IMR-90 (cell line): ENCODE measurements around the gene PCSK5. TPM values are rescaled to one million over a fixed set of nuclear protein-coding genes. Genes with fewer than 3 reads are reported as not detected.

Source experiments
- ATAC-seq: fragments of 200-7000 bp; cut with Tn5 transposase; 2 replicates; pipeline ENCODE4 v1.9.1; 2020; ENCODE audit warnings: low read depth, mild to moderate bottlenecking, moderate library complexity
- BruUV-seq: library from RNA; stranded (reverse); fragments of 400-500 nt; replicated peaks from 2 replicates; lab custom pipeline; 2021; lab: Mats Ljungman, UMichigan
- CTCF ChIA-PET: fragments of 300-600 bp; formaldehyde crosslinking; extraction: SDS; loops from one replicate; lab custom pipeline; 2021; ENCODE audit warnings: antibody characterized with exemption; lab: Yijun Ruan, JAX
- POLR2A ChIA-PET: fragments of 300-600 bp; sonication (Branson Sonifier 250); formaldehyde crosslinking; loops from one replicate; lab custom pipeline; 2022; ENCODE audit warnings: antibody characterized with exemption; ENCODE audit not compliant: unreplicated experiment; lab: Charles Lee
- DNase-seq: peaks from one replicate; pipeline ENCODE4 v3.0.0; 2013
- H2AFZ ChIP-seq: replicated peaks from 2 replicates; pipeline ENCODE3; 2013; ENCODE audit warnings: low read length, mild to moderate bottlenecking; ENCODE audit not compliant: poor library complexity
- H2AK5ac ChIP-seq: 2 replicates; pipeline ENCODE4 v1.6.1; 2013; ENCODE audit warnings: low read depth, low read length, inconsistent platforms
- H2AK9ac ChIP-seq: replicated peaks from 2 replicates; pipeline ENCODE3; 2013; ENCODE audit warnings: mild to moderate bottlenecking, low read depth, low read length, moderate library complexity; ENCODE audit not compliant: poor library complexity
- H2BK120ac ChIP-seq: 2 replicates; pipeline ENCODE4 v1.6.1; 2013; ENCODE audit warnings: low read depth, low read length, inconsistent platforms
- H2BK15ac ChIP-seq: 3 replicates; pipeline ENCODE4 v1.6.1; 2013; ENCODE audit warnings: low read depth, low read length, inconsistent platforms
- H2BK20ac ChIP-seq: 2 replicates; pipeline ENCODE4 v1.6.1; 2013; ENCODE audit warnings: low read depth, mild to moderate bottlenecking, inconsistent platforms, low read length, moderate library complexity
- H2BK5ac ChIP-seq: 2 replicates; pipeline ENCODE4 v1.6.1; 2013; ENCODE audit warnings: mild to moderate bottlenecking, low read depth, low read length, inconsistent platforms; ENCODE audit not compliant: poor library complexity, severe bottlenecking
- H3K14ac ChIP-seq: replicated peaks from 2 replicates; pipeline ENCODE4 v1.6.1; 2013; ENCODE audit warnings: low read depth, low read length, inconsistent platforms
- H3K18ac ChIP-seq: 2 replicates; pipeline ENCODE4 v1.6.1; 2013; ENCODE audit warnings: low read depth, low read length, control low read depth
- H3K23ac ChIP-seq: 2 replicates; pipeline ENCODE4 v1.6.1; 2013; ENCODE audit warnings: low read depth, low read length, inconsistent platforms
- H3K27ac ChIP-seq: 2 replicates; pipeline ENCODE4 v1.5.1; 2013; ENCODE audit warnings: mild to moderate bottlenecking, control low read depth, low read length; ENCODE audit not compliant: insufficient read depth
- H3K27me3 ChIP-seq: 2 replicates; pipeline ENCODE4 v1.6.1; 2013; ENCODE audit warnings: low read length; ENCODE audit not compliant: control insufficient read depth, insufficient read depth
- H3K36me3 ChIP-seq: 2 replicates; pipeline ENCODE4 v1.6.1; 2013; ENCODE audit warnings: low read length, mixed read lengths; ENCODE audit not compliant: control insufficient read depth, insufficient read depth
- H3K4ac ChIP-seq: 2 replicates; pipeline ENCODE4 v1.6.1; 2013; ENCODE audit warnings: low read depth, low read length, inconsistent platforms
- H3K4me1 ChIP-seq: 2 replicates; pipeline ENCODE4 v1.6.1; 2013; ENCODE audit warnings: low read length, mixed read lengths; ENCODE audit not compliant: control insufficient read depth, insufficient read depth
- H3K4me2 ChIP-seq: 2 replicates; pipeline ENCODE4 v1.6.1; 2013; ENCODE audit warnings: low read depth, mild to moderate bottlenecking, control low read depth, low read length, moderate library complexity
- H3K4me3 ChIP-seq: 2 replicates; pipeline ENCODE4 v1.5.1; 2013; ENCODE audit warnings: low read depth, mild to moderate bottlenecking, control low read depth, low read length, moderate library complexity; ENCODE audit not compliant: insufficient read depth
- H3K56ac ChIP-seq: 2 replicates; pipeline ENCODE4 v1.6.1; 2013; ENCODE audit warnings: low read length, inconsistent platforms; ENCODE audit not compliant: insufficient read depth; ENCODE audit errors: extremely low read depth
- H3K79me1 ChIP-seq, 2 experiments: 2 replicates each; pipeline ENCODE4 v1.6.1; 2013; ENCODE audit warnings: low read length in 2 of 2, inconsistent platforms in 1 of 2, low read depth in 1 of 2
- H3K9ac ChIP-seq: 2 replicates; pipeline ENCODE4 v1.6.1; 2013; ENCODE audit warnings: low read depth, low read length, control low read depth
- H3K9me1 ChIP-seq: 2 replicates; pipeline ENCODE4 v1.6.1; 2013; ENCODE audit warnings: low read length, inconsistent platforms; ENCODE audit not compliant: insufficient read depth
- H3K9me3 ChIP-seq: 2 replicates; pipeline ENCODE4 v1.6.1; 2013; ENCODE audit warnings: low read length; ENCODE audit not compliant: control insufficient read depth, insufficient read depth
- H4K20me1 ChIP-seq: 2 replicates; pipeline ENCODE4 v1.6.1; 2013; ENCODE audit warnings: low read length, inconsistent platforms; ENCODE audit not compliant: insufficient read depth
- H4K5ac ChIP-seq: 2 replicates; pipeline ENCODE4 v1.6.1; 2013; ENCODE audit warnings: mild to moderate bottlenecking, low read depth, low read length, control low read depth
- H4K8ac ChIP-seq, 2 experiments: 2 replicates each; pipeline ENCODE4 v1.6.1; 2013; ENCODE audit warnings: low read depth in 2 of 2, low read length in 2 of 2, control low read depth in 1 of 2, inconsistent platforms in 1 of 2
- H4K91ac ChIP-seq: 2 replicates; pipeline ENCODE4 v1.6.1; 2013; ENCODE audit warnings: low read depth, low read length, inconsistent platforms; ENCODE audit not compliant: insufficient read depth
- CHD1 ChIP-seq: IDR thresholded peaks from 2 replicates; pipeline ENCODE4 v1.6.1; 2012; ENCODE audit warnings: low read depth, low read length, improper control_type of control experiment
- FOS ChIP-seq: fragments of 150-350 bp; IDR thresholded peaks from 2 replicates; pipeline ENCODE4 v1.6.1; 2016; ENCODE audit warnings: low read depth, low read length
- MAFK ChIP-seq: IDR thresholded peaks from 2 replicates; pipeline ENCODE4 v1.6.1; 2012; ENCODE audit warnings: low read depth, low read length, improper control_type of control experiment
- MAZ ChIP-seq: IDR thresholded peaks from 2 replicates; pipeline ENCODE4 v1.6.1; 2012; ENCODE audit warnings: low read depth, mild to moderate bottlenecking, low read length, improper control_type of control experiment, moderate library complexity, borderline replicate concordance
- NFE2L2 ChIP-seq: fragments of 150-350 bp; IDR thresholded peaks from 2 replicates; pipeline ENCODE4 v1.6.1; 2016; ENCODE audit warnings: low read depth, mild to moderate bottlenecking, low read length
- RFX5 ChIP-seq: IDR thresholded peaks from 2 replicates; pipeline ENCODE4 v1.8.0; 2012; ENCODE audit warnings: low read depth, mild to moderate bottlenecking, low read length, moderate library complexity
- WGBS, 2 experiments: methylation state at CpG; one replicate each; pipeline versions ENCODE4 v1.1.5 to v1.1.7; 2013; ENCODE audit warnings: missing lambda C conversion rate in 2 of 2; ENCODE audit not compliant: insufficient read length in 1 of 2; ENCODE audit errors: extremely low coverage in 2 of 2; 5-methylcytosine and 5-hydroxymethylcytosine counted together
- dilution Hi-C: fragments of 300-500 bp; cut with HindIII; formaldehyde crosslinking; loops from one replicate; pipeline ENCODE4 v1.14.3; 2018; ENCODE audit warnings: low sequenced_read_pairs; ENCODE audit not compliant: unreplicated experiment
- in situ Hi-C: fragments of 300-500 bp; cut with MboI; formaldehyde crosslinking; loops from 3 replicates; pipeline ENCODE4 v1.14.3; 2019; ENCODE audit warnings: low sequenced_read_pairs, inconsistent platforms, mixed read lengths
- intact Hi-C: fragments of 100-400 bp; cut with micrococcal nuclease; formaldehyde crosslinking; loops from 2 replicates; pipeline ENCODE4 v1.10.0; 2022
- polyA plus RNA-seq, 3 experiments: library from polyadenylated mRNA; depleted of rRNA; stranded (reverse); fragments of >200 nt; gene quantifications; 2 replicates each; pipeline ENCODE4 v1.2.3, GENCODE V29; 2012; ENCODE audit warnings: low replicate concordance in 1 of 3
- total RNA-seq: library from RNA; depleted of rRNA; stranded (reverse); fragments of >200 nt; gene quantifications from 2 replicates; pipeline ENCODE4 v1.2.3, GENCODE V29; 2012

PCSK5 gene
- total and polyA plus RNA-seq, 2 of the 4 experiments (the other 2 are of a cell fraction) = 1.5 to 3.0 TPM

DNA sequence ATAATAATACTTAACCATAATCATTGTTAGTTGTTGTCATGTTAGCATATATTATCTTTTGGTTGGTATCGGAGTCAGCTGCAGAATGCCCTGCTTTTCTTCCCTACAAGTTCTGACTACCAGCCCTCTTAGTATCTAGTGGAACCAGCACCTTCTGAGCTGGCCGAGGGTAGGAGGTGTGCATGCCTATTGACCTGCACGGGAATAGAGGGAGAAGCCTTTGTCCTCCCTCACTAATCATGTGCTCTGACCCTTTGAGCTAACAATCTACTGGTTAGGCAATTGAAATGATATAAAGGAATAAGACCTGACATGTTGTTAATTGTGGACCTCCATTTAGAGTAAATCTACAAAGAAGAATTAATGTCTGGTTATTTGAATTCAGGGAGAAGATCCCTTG, 4.1 kb downstream of the PCSK5 start (continued):
- no peak for TF ChIP-seq NFE2L2
- no peak for TF ChIP-seq FOS
- no peak for TF ChIP-seq RFX5

DNA sequence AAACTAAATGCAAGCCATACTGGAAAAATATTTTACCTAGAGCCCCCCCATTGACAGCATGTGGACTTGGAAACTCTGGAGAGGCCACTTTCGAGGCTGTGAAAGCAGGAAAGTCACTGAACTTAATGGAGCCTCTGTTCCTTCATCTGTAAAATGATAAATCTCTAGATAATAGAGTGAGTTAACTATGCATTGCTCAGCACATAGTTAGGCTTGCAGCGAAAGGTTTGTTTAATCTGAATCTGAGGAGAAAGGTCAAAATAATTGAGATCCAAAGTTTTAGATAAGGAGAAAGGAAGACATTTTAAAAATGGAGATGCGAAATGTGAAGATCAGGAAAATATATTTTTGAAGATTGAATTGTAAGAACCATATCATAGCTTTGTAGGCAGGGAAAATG, 4.6 kb downstream of the PCSK5 start:
- Histone ChIP-seq H3K36me3 (no peaks in the 10 kb centered on the region), H3K27ac (no peak overlapping the region), H3K18ac (no peak overlapping the region), H2AK9ac (no peak overlapping the region), H2BK5ac (no peak overlapping the region), H3K23ac (no peak overlapping the region), H4K5ac (no peak overlapping the region), H3K56ac (no peak overlapping the region), H2BK120ac (no peak overlapping the region), H4K8ac (no peak overlapping the region), H2AFZ (no peak overlapping the region), H2AK5ac (no peak overlapping the region), H3K9me3 (no peaks in the 10 kb centered on the region), H3K4me2 (no peak overlapping the region), H3K79me1 (0 out of 4 replicates have a peak, but pooled peaks cover 0 to 4% of the 10 kb centered on the region in 2 experiments), H4K91ac (no peak overlapping the region), H3K4me1 (no peaks in the 10 kb centered on the region), H3K27me3 (no peaks in the 10 kb centered on the region), H2BK15ac (no peak overlapping the region), H3K9me1 (no peaks in the 10 kb centered on the region), H3K14ac (no peak overlapping the region), H4K20me1 (no peaks in the 10 kb centered on the region), H3K9ac (no peak overlapping the region), H3K4me3 (no peak overlapping the region), H3K4ac (no peak overlapping the region), H2BK20ac (no peak overlapping the region)
- intact Hi-C loops (loop anchor here (10.0 kb wide), 1 partner anchor 150 kb away; no protein-coding TSS in a partner anchor), in situ Hi-C loops (loop anchor here (25.0 kb wide), 1 partner anchor 817 kb away; no protein-coding TSS in a partner anchor), dilution Hi-C loops (no loop called here)
- BruUV-seq = no TSS peak
- DNase-seq = no peak
- ChIA-PET CTCF (no interaction called here), POLR2A (no interaction called here)
- ATAC-seq = no peak
- TF ChIP-seq RFX5 (no peak), MAFK (no peak), CHD1 (no peak), MAZ (no peak)
- 40 to 100% methylated on average over 1 of the region's 3 CpGs for WGBS, 2 experiments
